ENCODE data around the gene FBLN5.

FBLN5 gene, protein sequence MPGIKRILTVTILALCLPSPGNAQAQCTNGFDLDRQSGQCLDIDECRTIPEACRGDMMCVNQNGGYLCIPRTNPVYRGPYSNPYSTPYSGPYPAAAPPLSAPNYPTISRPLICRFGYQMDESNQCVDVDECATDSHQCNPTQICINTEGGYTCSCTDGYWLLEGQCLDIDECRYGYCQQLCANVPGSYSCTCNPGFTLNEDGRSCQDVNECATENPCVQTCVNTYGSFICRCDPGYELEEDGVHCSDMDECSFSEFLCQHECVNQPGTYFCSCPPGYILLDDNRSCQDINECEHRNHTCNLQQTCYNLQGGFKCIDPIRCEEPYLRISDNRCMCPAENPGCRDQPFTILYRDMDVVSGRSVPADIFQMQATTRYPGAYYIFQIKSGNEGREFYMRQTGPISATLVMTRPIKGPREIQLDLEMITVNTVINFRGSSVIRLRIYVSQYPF

GRCh38 chr14:91947475-91948184 lies at the start of gene FBLN5:
Gene FBLN5, minus strand, starts transcription at chr14:91947694. Its CDS starts 465 bp downstream, at chr14:91947229.
- Histone ChIP-seq H3K9me3 (ENCODE audit: low read length) (no peaks in the 10 kb centered on the region), H3K36me3 (ENCODE audit: insufficient read depth, low read length) (no peaks in the 10 kb centered on the region), H3K27me3 (ENCODE audit: insufficient read depth, low read length) (peaks cover 32% of the 10 kb centered on the region), H2AFZ (ENCODE audit: low read depth, low read length) (peak within 1 kb of the TSS; percentile 86), H3K4me1 (ENCODE audit: insufficient read depth, low read length) (peaks cover 10% of the 10 kb centered on the region), H3K4me3 (ENCODE audit: low read length) (peak within 1 kb of the TSS; percentile 51)

GRCh38 chr14:91996948-91997371 lies 49.5 kb upstream of the FBLN5 start:
- Histone ChIP-seq H3K9me3 (ENCODE audit: low read length) (no peaks in the 10 kb centered on the region), H3K27me3 (ENCODE audit: insufficient read depth, low read length) (no peaks in the 10 kb centered on the region), H2AFZ (ENCODE audit: low read depth, low read length) (no peak overlapping the region), H3K36me3 (ENCODE audit: insufficient read depth, low read length) (peaks cover 46% of the 10 kb centered on the region), H3K4me1 (ENCODE audit: insufficient read depth, low read length) (no peaks in the 10 kb centered on the region), H3K4me3 (ENCODE audit: low read length) (no peak overlapping the region)

DNA sequence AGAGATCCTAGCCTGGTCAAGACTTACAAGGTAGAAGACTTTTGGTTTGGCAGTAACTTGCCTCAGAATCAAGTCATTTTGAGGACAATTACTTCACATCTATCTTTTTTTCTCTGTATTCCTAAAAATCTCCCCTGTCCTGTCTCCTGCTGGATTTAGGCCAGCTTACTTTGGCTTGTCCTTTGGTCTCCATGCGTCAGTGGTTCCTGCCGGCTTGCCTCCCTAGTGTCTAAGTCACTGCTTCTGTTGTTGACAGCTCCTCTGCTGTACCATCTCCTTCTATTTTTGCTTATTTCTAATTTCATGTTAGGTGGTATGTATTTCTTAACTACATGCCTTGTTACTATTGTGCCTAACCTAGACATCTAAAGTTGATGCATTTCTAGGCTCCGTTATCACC lies 39.7 kb upstream of the FBLN5 start:
- H3K4me1 ChIP-seq (ENCODE audit: insufficient read depth, low read length) = no peaks in the 10 kb centered on the region
- no peaks in the 10 kb centered on the region for H3K27me3 ChIP-seq (ENCODE audit: insufficient read depth, low read length)
- peaks cover 58% of the 10 kb centered on the region for H3K36me3 ChIP-seq (ENCODE audit: insufficient read depth, low read length)

GRCh38 chr14:91985521-91986255 lies 38.2 kb upstream of the FBLN5 start:
- no peaks in the 10 kb centered on the region for H3K4me1 ChIP-seq (ENCODE audit: insufficient read depth, low read length)
- H3K9me3 ChIP-seq (ENCODE audit: low read length) = no peaks in the 10 kb centered on the region
- H3K27me3 ChIP-seq (ENCODE audit: insufficient read depth, low read length) = no peaks in the 10 kb centered on the region
- no peak overlapping the region for H2AFZ ChIP-seq (ENCODE audit: low read depth, low read length)
- H3K36me3 ChIP-seq (ENCODE audit: insufficient read depth, low read length) = peaks cover 47% of the 10 kb centered on the region
- no peak overlapping the region for H3K4me3 ChIP-seq (ENCODE audit: low read length)

More for the DNA sequence above, 39.7 kb upstream of the FBLN5 start:
- no peaks in the 10 kb centered on the region for H3K9me3 ChIP-seq (ENCODE audit: low read length)
- no peak overlapping the region for H2AFZ ChIP-seq (ENCODE audit: low read depth, low read length)
- H3K4me3 ChIP-seq (ENCODE audit: low read length) = no peak overlapping the region

DNA sequence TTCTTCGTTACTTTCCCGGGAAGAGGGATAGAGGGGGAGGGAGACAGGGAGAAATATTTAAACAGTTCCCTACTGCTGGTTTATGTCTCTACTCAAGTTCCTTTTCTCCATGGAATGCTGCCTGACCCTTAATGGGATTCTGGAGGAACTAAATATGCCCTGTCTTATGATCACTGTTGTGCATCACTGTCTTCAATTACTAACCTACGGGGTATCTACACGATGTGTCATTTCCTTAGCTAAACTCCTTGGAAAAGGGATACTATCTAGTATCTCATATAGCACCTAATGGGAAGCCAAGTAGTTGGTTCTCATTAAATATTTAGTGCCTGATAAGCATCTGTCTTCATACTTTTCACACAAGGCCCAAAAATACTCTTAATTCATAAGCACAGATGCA lies 37.5 kb upstream of the FBLN5 start:
- Histone ChIP-seq H3K27me3 (ENCODE audit: insufficient read depth, low read length) (no peaks in the 10 kb centered on the region), H3K4me3 (ENCODE audit: low read length) (no peak overlapping the region), H3K9me3 (ENCODE audit: low read length) (no peaks in the 10 kb centered on the region), H2AFZ (ENCODE audit: low read depth, low read length) (no peak overlapping the region), H3K4me1 (ENCODE audit: insufficient read depth, low read length) (no peaks in the 10 kb centered on the region), H3K36me3 (ENCODE audit: insufficient read depth, low read length) (peaks cover 46% of the 10 kb centered on the region)

- Histone ChIP-seq H3K4me3 (ENCODE audit: low read length) (no peak overlapping the region), H3K9me3 (ENCODE audit: low read length) (no peaks in the 10 kb centered on the region), H2AFZ (ENCODE audit: low read depth, low read length) (no peak overlapping the region), H3K36me3 (ENCODE audit: insufficient read depth, low read length) (peaks cover 40% of the 10 kb centered on the region), H3K27me3 (ENCODE audit: insufficient read depth, low read length) (no peaks in the 10 kb centered on the region), H3K4me1 (ENCODE audit: insufficient read depth, low read length) (no peaks in the 10 kb centered on the region)
Measured at GRCh38 chr14:91983588-91983987, 36.1 kb upstream of the FBLN5 start.

DNA sequence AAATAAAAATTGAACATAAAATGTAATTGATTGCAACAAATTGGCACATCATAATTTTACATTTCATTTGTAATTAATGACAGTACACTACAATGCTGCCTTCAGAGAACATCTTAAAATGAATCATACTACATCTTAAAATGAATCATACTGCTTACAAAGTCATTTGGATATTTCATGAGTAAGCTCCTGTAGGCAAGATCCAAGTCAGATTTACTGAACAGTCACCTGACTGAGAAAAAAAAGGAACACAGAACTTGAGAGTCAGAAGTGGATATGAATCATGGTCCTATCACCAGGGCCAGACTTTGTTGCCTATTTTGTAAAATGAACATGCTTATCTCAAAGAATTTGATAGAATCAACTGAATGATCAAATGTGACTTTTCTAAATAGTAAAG lies 32.7 kb upstream of the FBLN5 start:
- H3K4me3 ChIP-seq (ENCODE audit: low read length) = no peak overlapping the region
- no peaks in the 10 kb centered on the region for H3K9me3 ChIP-seq (ENCODE audit: low read length)
- no peaks in the 10 kb centered on the region for H3K27me3 ChIP-seq (ENCODE audit: insufficient read depth, low read length)
- no peaks in the 10 kb centered on the region for H3K4me1 ChIP-seq (ENCODE audit: insufficient read depth, low read length)
- no peak overlapping the region for H2AFZ ChIP-seq (ENCODE audit: low read depth, low read length)
- H3K36me3 ChIP-seq (ENCODE audit: insufficient read depth, low read length) = peaks cover 13% of the 10 kb centered on the region

DNA sequence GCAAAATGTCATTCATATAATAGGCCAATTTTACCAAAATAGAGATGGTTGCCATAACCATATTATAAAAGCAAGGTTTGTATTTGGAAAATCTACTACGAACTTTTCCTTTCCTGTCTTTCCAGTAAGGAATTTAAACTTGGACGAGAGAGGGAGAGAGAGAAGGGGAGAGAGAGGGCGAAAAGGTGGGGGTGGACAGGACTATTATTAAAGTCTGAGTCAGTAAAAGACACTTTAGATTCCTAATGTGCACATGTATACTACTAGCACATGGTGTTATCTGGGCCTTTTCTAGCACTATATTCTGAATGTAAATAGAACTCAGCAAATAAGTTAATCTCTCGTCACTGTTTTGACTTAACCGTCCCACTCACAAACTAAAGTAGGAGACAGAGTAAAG lies 30.4 kb upstream of the FBLN5 start:
- Histone ChIP-seq H3K36me3 (ENCODE audit: insufficient read depth, low read length) (peaks cover 20% of the 10 kb centered on the region), H3K4me3 (ENCODE audit: low read length) (no peak overlapping the region), H3K9me3 (ENCODE audit: low read length) (no peaks in the 10 kb centered on the region), H3K4me1 (ENCODE audit: insufficient read depth, low read length) (no peaks in the 10 kb centered on the region), H2AFZ (ENCODE audit: low read depth, low read length) (no peak overlapping the region), H3K27me3 (ENCODE audit: insufficient read depth, low read length) (no peaks in the 10 kb centered on the region)

GRCh38 chr14:91975763-91976162 lies 28.3 kb upstream of the FBLN5 start:
- Histone ChIP-seq H2AFZ (ENCODE audit: low read depth, low read length) (no peak overlapping the region), H3K4me3 (ENCODE audit: low read length) (no peak overlapping the region), H3K36me3 (ENCODE audit: insufficient read depth, low read length) (peaks cover 36% of the 10 kb centered on the region), H3K4me1 (ENCODE audit: insufficient read depth, low read length) (no peaks in the 10 kb centered on the region), H3K27me3 (ENCODE audit: insufficient read depth, low read length) (no peaks in the 10 kb centered on the region), H3K9me3 (ENCODE audit: low read length) (no peaks in the 10 kb centered on the region)

- Histone ChIP-seq H3K27me3 (ENCODE audit: insufficient read depth, low read length) (no peaks in the 10 kb centered on the region), H3K4me1 (ENCODE audit: insufficient read depth, low read length) (no peaks in the 10 kb centered on the region), H2AFZ (ENCODE audit: low read depth, low read length) (no peak overlapping the region)
Measured at GRCh38 chr14:91971188-91971778, 23.8 kb upstream of the FBLN5 start.

GRCh38 chr14:91968280-91968679 lies 20.8 kb upstream of the FBLN5 start:
- H2AFZ ChIP-seq (ENCODE audit: low read depth, low read length) = no peak overlapping the region
- H3K4me1 ChIP-seq (ENCODE audit: insufficient read depth, low read length) = no peaks in the 10 kb centered on the region
- H3K4me3 ChIP-seq (ENCODE audit: low read length) = no peak overlapping the region
- peaks cover 41% of the 10 kb centered on the region for H3K36me3 ChIP-seq (ENCODE audit: insufficient read depth, low read length)
- no peaks in the 10 kb centered on the region for H3K9me3 ChIP-seq (ENCODE audit: low read length)
- no peaks in the 10 kb centered on the region for H3K27me3 ChIP-seq (ENCODE audit: insufficient read depth, low read length)

More at GRCh38 chr14:91971188-91971778, 23.8 kb upstream of the FBLN5 start:
- Histone ChIP-seq H3K9me3 (ENCODE audit: low read length) (no peaks in the 10 kb centered on the region), H3K4me3 (ENCODE audit: low read length) (no peak overlapping the region), H3K36me3 (ENCODE audit: insufficient read depth, low read length) (peaks cover 56% of the 10 kb centered on the region)

- Histone ChIP-seq H2AFZ (ENCODE audit: low read depth, low read length) (no peak overlapping the region), H3K4me3 (ENCODE audit: low read length) (no peak overlapping the region), H3K36me3 (ENCODE audit: insufficient read depth, low read length) (peaks cover 16% of the 10 kb centered on the region), H3K9me3 (ENCODE audit: low read length) (no peaks in the 10 kb centered on the region), H3K4me1 (ENCODE audit: insufficient read depth, low read length) (no peaks in the 10 kb centered on the region), H3K27me3 (ENCODE audit: insufficient read depth, low read length) (no peaks in the 10 kb centered on the region)
Measured at GRCh38 chr14:91964724-91965123, 17.2 kb upstream of the FBLN5 start.
